Amygdala (tissue), 56 donors: ENCODE data around the gene LARGE2.
A peak's percentile ranks its signal among the peaks of the same experiment; 100 is the strongest.
"Not testable (repeated sequence)": the region's sequence is repeated elsewhere in the genome, so short reads cannot be mapped to it uniquely, and the experiment has no call there.

Experiments used
- DNase-seq, 56 donors: peaks; one replicate each; lab custom pipeline; 2025; lab: John Stamatoyannopoulos, UW

Gene LARGE2

DNA sequence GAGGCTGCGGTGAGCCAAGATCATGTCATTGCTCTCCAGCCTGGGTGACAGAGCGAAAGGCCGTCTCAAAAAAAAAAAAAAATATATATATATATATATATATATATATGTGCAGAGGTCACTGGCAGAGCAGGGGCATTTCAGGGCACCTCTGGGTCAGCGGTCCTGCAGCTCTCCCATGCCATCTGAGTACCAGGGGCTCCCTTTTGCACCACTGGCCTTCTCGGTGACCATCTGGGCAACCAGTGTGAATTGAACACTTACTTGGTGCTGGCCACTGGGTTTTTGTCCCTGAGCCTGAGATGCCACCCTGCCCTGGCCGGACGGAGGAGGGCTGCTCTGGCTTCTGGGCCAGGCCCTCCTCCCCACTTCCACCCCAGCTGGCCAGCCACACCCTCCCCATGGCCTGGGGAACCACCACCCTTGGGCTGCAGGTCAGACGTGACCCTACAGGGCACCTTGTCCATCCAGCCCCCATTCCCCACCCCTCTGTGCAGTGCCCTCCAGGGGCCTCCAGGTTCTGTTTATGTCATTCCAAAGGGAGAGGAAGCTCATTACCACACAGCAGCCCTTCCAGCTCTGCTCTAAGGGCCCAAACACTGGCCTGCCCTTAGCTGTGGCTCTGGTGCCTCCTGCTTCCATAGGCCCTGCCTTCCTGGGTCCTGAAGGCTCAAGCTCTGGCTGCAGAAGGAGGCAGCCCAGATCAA, 26.8 kb upstream of the LARGE2 start:
- DNase-seq, result no peak

DNA sequence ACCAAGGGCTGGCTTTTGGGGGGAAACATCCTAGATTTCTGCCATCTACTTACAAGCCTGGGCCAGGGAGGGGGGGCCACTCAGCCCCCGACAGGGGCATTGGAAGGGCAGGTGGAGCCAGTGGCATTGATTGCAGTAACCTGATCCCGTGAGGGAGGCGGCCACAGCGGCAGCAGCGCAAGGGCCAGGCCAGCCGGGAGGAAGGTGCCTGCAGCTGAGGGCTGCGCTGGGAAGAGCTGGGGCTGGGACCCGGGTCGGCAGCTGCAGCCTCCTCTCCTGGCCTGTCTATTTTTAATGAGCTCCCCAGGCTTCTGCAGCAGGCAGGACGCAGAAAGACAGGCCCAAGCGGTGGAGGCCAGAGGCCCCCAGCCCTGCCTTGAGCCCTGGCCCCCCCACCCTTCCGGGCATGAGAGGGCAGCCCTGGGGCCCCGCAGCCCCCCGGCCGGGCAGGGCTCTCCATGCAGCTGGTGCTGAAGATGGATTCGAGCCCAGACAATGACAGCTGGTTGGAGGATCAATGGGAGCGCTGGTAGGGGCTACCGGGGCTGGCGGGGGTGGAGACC, 26.0 kb upstream of the LARGE2 start:
- DNase-seq, result peak in 15 of 56 donors; percentile 24 to 61 (median 45)

DNA sequence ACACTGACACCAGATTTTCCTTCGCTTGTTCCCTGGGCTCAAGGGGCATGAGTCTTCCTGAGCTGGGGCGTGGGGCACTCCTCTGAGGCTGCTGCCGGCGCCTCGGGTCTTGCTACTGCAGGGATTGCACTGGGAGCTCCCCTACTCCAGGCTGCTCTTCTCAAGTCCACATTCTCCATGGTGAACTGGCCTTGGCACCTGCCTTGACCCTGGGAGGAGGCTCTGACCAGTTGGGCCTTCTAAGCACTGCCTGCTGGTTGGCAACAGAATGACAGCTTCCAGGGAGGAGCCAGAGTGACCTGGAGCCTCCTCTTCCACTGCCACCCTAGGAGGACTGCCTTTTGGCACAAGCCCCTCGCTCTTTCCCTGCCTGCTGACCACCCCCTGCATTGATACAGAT, 24.9 kb upstream of the LARGE2 start:
- DNase-seq, result no peak

DNA sequence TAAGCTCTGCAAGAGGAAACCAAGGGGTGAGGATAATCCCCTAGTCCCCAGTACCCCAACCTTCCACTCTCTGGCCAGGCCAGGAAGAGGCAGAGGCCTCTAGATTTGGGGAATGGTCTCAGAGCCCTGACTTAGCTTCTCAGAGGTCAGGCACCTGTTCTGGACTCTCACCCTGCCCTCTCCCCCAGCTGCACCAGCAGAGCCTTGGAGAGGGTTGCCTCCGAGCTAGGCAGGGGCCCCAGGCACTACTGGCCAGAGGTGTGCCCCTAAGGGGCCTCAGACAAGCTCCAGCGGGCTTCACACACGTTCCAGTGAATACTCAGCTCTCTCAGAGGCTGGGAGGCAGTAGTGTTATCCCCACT, 23.4 kb upstream of the LARGE2 start:
- no peak for DNase-seq

DNA sequence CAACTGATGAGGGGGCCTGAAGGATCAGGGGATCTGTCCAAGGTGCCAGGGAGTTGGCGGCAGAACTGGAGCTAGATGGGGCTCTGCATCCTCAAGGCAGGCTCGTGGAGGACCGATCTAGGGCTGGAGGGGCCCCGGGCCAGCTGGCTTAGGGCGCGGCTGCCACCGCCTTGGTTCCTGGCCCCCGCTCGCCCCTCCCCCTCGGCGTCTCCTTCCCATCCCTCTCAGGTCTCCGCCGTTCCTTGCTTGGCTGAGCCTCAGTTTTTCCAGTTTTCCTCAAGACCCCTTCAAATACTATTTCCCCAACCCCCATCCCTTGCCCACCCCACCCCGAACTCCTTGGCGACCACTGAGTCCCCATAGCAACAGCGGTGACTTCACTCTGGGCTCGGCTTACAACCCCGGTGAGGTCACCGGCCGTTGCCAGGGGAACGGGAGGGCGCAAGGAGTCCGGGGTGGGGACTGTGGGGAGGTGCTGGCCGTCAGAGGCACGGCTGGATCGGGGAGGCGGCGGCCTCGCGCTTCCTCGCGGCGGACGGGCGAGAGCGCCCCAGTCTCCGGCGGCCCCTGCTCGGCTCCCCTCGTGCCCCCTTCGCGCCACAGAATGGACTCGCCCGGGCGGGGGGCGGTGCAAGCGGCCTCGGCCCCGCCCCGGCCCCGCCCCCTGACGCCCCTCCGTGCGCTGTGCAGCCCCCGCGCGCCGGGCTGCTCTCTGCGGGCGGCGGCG, 22.8 kb upstream of the LARGE2 start:
- DNase-seq, result peak; percentile 27 to 97 (median 87)

DNA sequence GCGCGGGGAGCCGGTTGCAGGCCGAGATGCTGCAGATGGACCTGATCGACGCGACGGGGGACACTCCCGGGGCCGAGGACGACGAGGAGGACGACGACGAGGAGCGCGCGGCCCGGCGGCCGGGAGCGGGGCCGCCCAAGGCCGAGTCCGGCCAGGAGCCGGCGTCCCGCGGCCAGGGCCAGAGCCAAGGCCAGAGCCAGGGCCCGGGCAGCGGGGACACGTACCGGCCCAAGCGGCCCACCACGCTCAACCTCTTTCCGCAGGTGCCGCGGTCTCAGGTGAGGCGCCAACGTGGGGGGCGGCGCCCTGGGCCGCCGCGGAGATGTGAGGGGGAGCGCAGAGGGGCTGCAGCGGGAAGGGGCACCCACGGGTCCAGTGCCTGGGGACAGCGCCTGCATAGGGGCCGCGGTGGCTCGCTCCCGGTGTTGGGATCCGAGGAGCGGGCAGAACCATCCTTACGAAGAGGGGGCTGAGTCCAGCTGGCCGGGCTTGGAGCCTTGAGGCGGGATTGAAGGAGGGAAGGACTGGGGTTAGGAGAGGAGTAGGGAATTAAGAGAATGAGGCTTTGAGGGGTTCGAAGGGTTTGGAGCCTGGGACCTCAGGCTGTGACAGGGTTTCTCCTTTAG, 22.2 kb upstream of the LARGE2 start:
- DNase-seq, result not testable (repeated sequence)

DNA sequence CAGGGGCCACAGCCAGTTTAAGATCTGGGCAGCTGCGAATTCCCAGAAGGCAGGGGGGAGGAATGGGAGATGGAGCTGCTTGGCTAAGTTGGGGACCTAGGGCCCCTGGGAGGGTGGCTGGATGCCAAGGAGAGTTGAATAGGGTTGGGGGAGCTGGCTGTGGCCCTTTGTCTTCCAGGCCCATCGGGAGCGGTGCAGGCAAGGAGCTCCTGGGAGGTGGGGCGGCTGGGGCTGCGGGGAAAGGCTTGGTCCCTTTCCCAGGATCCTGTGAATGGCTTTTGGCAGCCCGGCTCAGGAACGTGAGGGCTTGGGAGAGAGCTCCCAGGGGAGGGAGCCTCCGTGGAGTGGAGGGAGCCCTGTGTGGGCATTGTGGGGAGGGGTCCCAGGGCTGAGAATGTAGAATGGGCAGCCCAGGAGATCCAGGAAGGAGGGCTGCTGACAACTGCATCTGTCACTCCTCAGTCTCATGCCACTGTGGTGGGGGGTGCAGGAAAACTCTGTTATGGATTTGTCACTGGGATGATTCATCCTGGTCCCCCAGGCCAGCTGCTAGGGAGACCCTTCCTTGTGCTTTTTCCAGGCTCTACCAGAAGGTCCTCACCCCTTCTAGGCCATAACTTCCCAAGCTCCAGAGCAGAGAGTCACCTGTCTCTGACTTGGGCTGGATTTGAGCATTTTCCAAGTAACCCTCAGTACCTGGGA, 21.4 kb upstream of the LARGE2 start:
- DNase-seq, result peak in 49 of 56 donors; percentile 21 to 85 (median 63)

DNA sequence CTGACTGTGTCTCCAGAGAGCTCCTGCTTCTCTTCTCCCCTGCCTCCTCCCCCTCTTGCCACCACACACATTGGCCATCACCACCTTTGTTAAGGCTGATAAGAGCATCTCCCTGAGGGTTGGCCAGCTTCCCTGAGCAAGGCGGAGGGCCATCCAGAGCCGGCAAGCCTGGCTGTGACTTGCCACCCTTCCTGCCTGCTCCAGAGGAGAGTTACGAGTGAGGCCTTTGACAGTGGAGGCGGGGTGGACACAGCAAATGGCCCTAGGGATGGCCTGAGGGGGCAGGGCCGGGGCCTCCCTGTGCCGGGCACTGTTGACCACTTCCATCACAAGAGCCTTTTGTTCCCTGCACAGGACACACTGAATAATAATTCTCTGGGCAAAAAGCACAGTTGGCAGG, 20.8 kb upstream of the LARGE2 start:
- DNase-seq, result peak in 51 of 56 donors; percentile 35 to 94 (median 77)

DNA sequence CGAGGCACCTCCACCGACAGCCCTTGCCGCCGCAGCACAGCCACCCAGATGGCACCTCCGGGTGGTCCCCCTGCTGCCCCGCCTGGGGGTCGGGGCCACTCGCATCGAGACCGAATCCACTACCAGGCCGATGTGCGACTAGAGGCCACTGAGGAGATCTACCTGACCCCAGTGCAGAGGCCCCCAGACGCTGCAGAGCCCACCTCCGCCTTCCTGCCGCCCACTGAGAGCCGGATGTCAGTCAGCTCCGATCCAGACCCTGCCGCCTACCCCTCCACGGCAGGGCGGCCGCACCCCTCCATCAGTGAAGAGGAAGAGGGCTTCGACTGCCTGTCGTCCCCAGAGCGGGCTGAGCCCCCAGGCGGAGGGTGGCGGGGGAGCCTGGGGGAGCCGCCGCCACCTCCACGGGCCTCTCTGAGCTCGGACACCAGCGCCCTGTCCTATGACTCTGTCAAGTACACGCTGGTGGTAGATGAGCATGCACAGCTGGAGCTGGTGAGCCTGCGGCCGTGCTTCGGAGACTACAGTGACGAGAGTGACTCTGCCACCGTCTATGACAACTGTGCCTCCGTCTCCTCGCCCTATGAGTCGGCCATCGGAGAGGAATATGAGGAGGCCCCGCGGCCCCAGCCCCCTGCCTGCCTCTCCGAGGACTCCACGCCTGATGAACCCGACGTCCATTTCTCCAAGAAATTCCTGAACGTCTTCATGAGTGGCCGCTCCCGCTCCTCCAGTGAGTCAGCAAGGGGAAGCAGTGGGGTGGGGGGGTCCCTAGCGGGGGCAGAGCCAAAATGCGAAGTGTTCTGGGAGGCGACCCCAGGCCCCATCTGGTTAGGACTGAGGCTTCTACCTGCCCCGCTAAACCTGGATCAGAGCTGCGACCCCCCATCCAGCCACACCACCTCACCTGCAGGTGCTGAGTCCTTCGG, 19.7 kb upstream of the LARGE2 start:
- DNase-seq, result no peak

DNA sequence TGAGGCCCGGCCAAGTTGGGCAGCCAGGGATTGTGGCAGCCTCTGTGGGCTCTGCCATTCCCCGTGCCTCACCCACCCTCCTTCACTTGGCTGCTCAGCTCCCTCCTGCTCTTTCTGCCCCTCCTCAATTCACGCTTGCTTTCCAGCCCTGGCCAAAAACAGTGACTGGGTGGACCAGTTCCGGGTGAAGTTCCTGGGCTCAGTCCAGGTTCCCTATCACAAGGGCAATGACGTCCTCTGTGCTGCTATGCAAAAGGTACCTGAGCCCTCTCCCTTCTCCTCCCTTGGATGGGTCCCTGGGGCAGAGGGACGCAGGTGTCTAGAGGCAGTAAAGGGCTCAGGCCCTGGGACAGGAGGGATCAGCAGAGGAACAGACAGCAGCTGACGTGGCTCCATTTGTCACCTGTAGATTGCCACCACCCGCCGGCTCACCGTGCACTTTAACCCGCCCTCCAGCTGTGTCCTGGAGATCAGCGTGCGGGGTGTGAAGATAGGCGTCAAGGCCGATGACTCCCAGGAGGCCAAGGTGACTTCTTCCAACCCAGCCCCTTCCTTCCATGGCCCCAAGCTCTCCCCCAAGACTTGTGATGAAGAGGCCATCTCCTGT, 18.0 kb upstream of the LARGE2 start:
- no peak for DNase-seq

DNA sequence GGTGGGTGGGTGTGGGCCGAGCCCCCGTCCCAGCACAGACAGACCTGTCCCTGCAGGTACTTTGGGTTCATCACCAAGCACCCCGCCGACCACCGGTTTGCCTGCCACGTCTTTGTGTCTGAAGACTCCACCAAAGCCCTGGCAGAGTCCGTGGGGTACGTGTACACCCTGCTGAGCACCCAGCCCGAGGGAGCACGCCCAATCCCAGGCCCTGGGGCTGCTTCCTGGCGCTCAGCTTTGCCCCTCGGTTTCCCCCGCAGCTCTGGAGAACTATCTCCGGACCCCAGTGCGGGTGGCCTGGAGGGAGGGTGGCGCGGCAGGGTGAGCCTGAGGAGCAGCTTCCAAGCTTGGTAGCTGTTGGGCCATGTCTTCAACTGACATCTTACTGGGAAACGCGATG, 17.4 kb upstream of the LARGE2 start:
- DNase-seq, result no peak

DNA sequence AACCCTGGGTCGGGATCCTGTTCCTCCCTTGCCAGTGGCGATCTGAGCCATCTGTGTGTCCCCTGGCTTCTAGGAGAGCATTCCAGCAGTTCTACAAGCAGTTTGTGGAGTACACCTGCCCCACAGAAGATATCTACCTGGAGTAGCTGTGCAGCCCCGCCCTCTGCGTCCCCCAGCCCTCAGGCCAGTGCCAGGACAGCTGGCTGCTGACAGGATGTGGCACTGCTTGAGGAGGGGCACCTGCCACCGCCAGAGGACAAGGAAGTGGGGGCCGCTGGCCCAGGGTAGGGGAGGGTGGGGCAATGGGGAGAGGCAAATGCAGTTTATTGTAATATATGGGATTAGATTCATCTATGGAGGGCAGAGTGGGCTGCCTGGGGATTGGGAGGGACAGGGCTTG, 16.9 kb upstream of the LARGE2 start:
- DNase-seq, result not testable (repeated sequence)

DNA sequence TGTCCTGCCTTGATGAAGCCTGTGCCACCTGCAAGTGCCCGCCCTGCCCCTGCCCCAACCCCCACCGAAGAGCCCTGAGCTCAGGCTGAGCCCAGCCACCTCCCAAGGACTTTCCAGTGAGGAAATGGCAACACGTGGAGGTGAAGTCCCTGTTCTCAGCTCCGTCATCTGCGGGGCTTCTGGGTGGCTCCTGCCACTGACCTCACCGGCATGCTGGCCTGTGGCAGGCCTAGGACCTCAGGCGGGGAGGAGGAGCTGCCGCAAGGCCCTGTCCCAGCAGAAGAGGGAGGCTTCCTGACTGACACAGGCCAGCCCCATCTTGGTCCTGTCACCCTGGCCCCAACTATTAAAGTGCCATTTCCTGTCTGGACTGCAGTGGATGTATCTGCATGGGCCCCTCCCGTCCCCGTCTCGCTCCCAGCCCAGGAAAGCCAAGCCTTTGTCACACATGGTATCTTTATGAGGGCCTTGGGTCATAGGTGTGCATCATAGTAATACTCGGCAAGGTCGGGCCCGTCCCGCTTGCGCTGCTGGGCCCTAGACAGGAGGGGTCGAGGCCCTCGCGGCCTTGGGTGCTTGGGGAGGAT, 16.3 kb upstream of the LARGE2 start:
- no peak for DNase-seq

DNA sequence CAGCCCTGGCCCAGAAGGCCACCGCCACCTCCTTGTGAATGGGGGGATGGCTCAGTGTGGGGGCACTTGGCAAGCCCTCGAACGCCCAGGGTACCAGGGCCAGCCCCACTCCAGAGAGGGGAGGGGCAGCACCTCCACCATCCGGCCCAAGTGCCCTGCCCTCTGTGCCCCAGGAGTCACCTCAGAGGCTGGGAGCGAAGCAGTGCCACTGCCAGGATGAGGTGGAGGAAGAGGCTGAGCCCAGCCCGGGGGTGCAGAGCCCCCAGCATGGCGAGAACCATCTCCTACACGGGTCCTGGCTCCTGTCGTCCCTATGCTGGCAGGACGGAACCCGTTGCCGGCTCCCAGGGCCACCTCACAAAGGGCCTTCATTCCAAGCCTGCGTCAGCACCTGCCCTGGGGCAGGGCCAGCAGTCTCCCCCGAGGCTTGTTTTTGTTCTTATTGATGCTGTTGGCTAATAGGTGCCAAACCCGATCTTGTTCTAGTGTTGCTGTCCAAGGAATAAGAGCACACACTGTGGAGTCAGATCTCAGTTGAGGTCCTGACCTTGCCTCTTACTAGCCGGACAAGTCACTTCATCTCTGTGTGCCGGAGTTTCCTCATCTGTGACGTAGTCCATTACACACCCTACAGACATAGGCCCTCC, 15.4 kb upstream of the LARGE2 start, which contains the start of gene FREY1:
Gene FREY1, minus strand, starts transcription at position 307 of the 647 bp plus-strand sequence. Its CDS starts 26 bp downstream, at position 281.
- peak in 9 of 56 donors; percentile 25 to 52 (median 41) for DNase-seq

DNA sequence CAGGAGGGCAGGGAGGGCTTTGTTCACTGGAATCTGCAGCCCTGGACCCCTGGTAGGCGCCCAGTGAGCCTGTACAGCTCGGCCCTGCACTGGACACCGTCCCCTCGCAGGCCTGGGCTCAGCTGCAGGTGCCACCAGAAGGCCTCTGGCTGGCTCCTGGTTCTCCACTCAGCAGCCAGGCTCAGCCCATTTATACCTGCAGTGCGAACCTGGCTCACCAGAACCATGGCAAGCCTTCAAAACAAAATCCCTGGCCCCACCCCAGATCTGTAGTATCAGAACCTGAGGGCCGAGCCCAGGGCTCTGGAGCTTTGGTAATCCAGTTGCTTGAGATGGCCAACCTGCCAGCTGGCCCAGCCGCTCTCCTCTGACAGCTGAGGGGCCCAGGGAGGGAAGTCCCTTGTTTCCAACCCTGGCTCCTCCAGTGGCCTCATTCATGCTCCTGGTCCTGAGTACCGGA, 14.5 kb upstream of the LARGE2 start:
- DNase-seq, result peak in 19 of 56 donors; percentile 16 to 63 (median 37)

DNA sequence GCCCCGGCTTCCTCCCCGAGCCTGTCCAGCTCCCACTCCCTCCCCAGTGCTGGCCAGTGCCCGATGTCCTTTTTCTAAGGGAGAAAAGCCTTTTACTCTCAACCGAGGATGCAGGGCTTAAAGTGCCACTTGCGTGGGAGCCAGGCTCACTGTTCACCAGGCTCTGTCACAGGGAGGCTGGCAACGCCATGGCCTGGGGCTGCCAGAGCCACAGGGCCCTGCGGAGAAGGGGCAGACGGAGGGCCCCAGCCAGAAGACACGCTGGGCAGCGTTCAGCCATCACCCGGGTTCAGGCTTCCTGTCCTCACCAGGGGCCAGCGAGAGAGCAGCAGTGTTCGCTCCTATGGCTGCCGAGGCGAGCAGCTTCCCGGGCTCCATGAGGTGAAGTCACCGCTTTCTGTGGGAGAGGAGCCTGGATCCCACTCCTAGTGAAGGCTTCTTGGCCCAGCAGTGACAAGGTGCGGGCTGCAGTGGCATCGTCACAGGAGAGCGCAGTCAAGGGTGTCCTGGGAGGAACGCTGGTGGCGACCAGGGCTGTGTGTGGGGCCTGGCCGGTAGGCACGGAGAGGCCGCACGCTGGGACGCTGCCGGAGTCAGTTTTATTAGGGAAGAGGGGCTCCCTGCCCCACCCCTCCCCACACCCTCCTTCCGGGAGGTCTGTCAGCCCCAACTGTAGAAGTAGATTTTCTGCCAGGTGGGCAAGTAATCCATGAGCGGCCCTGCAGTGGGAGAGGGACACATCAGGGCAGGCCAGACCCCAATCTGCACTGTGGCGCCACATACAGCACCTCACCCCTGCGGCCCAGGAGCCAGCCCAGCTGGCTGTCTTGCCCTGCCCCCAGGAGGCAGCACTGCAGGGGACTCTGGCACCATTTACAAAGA, 12.6 kb upstream of the LARGE2 start:
- peak in 14 of 56 donors; percentile 20 to 73 (median 36) for DNase-seq

DNA sequence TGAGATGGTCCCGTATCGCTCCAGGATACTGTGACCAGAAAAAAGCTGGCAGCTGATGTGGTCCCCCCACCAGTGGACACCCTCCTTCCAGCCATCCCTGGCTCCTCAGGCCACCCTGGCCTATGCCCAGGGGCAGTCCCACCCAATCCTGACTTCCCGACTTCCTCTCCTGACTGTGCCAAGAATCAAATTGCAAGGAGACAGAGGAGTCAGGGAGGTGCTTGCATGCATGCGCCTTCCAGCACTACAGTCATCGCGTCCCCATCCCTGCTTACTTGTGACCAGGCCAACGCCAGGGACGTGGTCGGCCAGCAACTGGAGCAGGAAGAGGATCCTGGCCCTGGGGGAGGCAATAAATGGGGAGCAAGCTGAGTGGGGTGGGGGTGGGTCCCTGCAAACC, 11.8 kb upstream of the LARGE2 start:
- no peak for DNase-seq
